GM12878 (cell line): ENCODE results near the gene MAN2A2. TPM values are rescaled to one million over a fixed set of nuclear protein-coding genes. Genes with fewer than 3 reads are reported as not detected.
"Not testable (repeated sequence)": the region's sequence is repeated elsewhere in the genome, so short reads cannot be mapped to it uniquely, and the experiment has no call there.

ENCODE experiments used
- ATAC-seq: fragments of 200-7000 bp; cut with Tn5 transposase; 3 replicates; pipeline ENCODE4 v1.9.1; 2020; ENCODE audit warnings: mild to moderate bottlenecking, moderate library complexity
- BruUV-seq: library from RNA; stranded (reverse); fragments of 400-500 nt; replicated peaks from 2 replicates; lab custom pipeline; 2021; lab: Mats Ljungman, UMichigan
- CTCF ChIA-PET: fragments of 300-600 bp; sonication (Branson Sonifier 250); formaldehyde crosslinking; extraction: SDS; loops from one replicate; lab custom pipeline; 2021; ENCODE audit warnings: inconsistent platforms; lab: Yijun Ruan, JAX
- POLR2A ChIA-PET: fragments of 350-600 bp; formaldehyde crosslinking; extraction: SDS; loops from one replicate; lab custom pipeline; 2021; ENCODE audit warnings: inconsistent platforms; lab: Charles Lee
- RAD21 ChIA-PET: fragments of 300-600 bp; sonication (Branson Sonifier 250); formaldehyde crosslinking; loops from one replicate; lab custom pipeline; 2023; ENCODE audit warnings: antibody characterized with exemption; ENCODE audit not compliant: unreplicated experiment; lab: Charles Lee
- SMC1A ChIA-PET: fragments of 300-600 bp; sonication (Branson Sonifier 250); formaldehyde crosslinking; loops from one replicate; lab custom pipeline; 2023; ENCODE audit not compliant: unreplicated experiment, uncharacterized antibody; lab: Charles Lee
- DNase-seq: peaks from one replicate; pipeline ENCODE4 v3.0.0-alpha.2; 2011; ENCODE audit warnings: low read depth, low spot score
- FAIRE-seq: peaks from 3 replicates; lab custom pipeline; 2011; peaks lifted over from hg19 to GRCh38; lab: Jason Lieb, UNC
- H2AFZ ChIP-seq: 2 replicates; pipeline ENCODE4 v1.6.0; 2011; ENCODE audit warnings: low read depth, low read length, control low read depth; ENCODE audit not compliant: control insufficient read depth
- H3K27ac ChIP-seq: 2 replicates; pipeline ENCODE4 v1.5.1; 2011; ENCODE audit warnings: control low read depth; ENCODE audit not compliant: control insufficient read depth, insufficient read depth
- H3K27me3 ChIP-seq, 2 experiments: replicated peaks in 1 of 2; 2 replicates each; pipeline versions ENCODE4 v1.6.0 to v1.6.1; 2011; ENCODE audit warnings: low read length in 1 of 2; ENCODE audit not compliant: control insufficient read depth in 2 of 2, insufficient read depth in 2 of 2
- H3K36me3 ChIP-seq, 2 experiments: 2 replicates each; pipeline ENCODE4 v1.5.1; 2011; ENCODE audit warnings: low read length in 1 of 2; ENCODE audit not compliant: control insufficient read depth in 2 of 2, insufficient read depth in 2 of 2
- H3K4me1 ChIP-seq: 2 replicates; pipeline ENCODE4 v1.6.1; 2011; ENCODE audit warnings: mild to moderate bottlenecking, low read length, moderate library complexity, mixed read lengths; ENCODE audit not compliant: control insufficient read depth, insufficient read depth
- H3K4me2 ChIP-seq: 2 replicates; pipeline ENCODE4 v1.6.0; 2011; ENCODE audit warnings: control low read depth; ENCODE audit not compliant: control insufficient read depth, insufficient read depth
- H3K4me3 ChIP-seq: fragments of 200-600 bp; sonication (generic); 2 replicates; pipeline ENCODE4 v1.5.1; 2016
- H3K79me2 ChIP-seq: 2 replicates; pipeline ENCODE4 v1.6.0; 2011; ENCODE audit warnings: low read length; ENCODE audit not compliant: control insufficient read depth, insufficient read depth
- H3K9ac ChIP-seq: 2 replicates; pipeline ENCODE4 v1.8.0; 2011; ENCODE audit warnings: low read length, control low read depth, mixed read lengths; ENCODE audit not compliant: control insufficient read depth, insufficient read depth
- H3K9me3 ChIP-seq: replicated peaks from 3 replicates; pipeline ENCODE4 v1.5.1; 2011; ENCODE audit warnings: mild to moderate bottlenecking, low read length; ENCODE audit not compliant: control insufficient read depth, insufficient read depth
- H4K20me1 ChIP-seq: 2 replicates; pipeline ENCODE4 v1.6.0; 2011; ENCODE audit not compliant: control insufficient read depth, insufficient read depth
- SRF ChIP-seq, 2 experiments: IDR thresholded peaks; 2 replicates each; pipeline ENCODE4 v1.6.1; 2011; ENCODE audit warnings: low read depth in 2 of 2, low read length in 2 of 2, mild to moderate bottlenecking in 1 of 2, moderate library complexity in 1 of 2
- ZNF622 ChIP-seq: fragments of 450-650 bp; IDR thresholded peaks from 2 replicates; pipeline ENCODE4 v1.6.1; 2017; ENCODE audit warnings: mild to moderate bottlenecking, inconsistent platforms
- WGBS: methylation state at CpG from one replicate; pipeline ENCODE4 v1.1.6; 2016; ENCODE audit warnings: low lambda C conversion rate; ENCODE audit not compliant: insufficient replicate concordance, insufficient coverage; ENCODE audit errors: missing lambda C conversion rate; 5-methylcytosine and 5-hydroxymethylcytosine counted together
- in situ Hi-C: fragments of 300-500 bp; cut with MboI; formaldehyde crosslinking; loops from 9 replicates; pipeline ENCODE4 v1.14.3; 2018; ENCODE audit warnings: mixed read lengths
- intact Hi-C: fragments of 100-400 bp; cut with micrococcal nuclease; formaldehyde crosslinking; loops from one replicate; pipeline ENCODE4 v1.14.2; 2022; ENCODE audit not compliant: unreplicated experiment
- polyA plus RNA-seq, 11 experiments: library from polyadenylated mRNA; depleted of rRNA in 4 of 11; unstranded in 6 of 11; stranded (reverse) in 5 of 11; fragments of >200 nt; fragmentation: Nextera tagmentation in 4 of 11; fragmentation: Illumina TruSeq in 1 of 11; extraction: Ambion mirVana in 4 of 11; extraction: Trizol in 1 of 11; gene quantifications; 1 replicate in 1 of 11; 2 replicates in 10 of 11; pipeline versions ENCODE4 v1.2.1 to v1.2.3, GENCODE V29; 2011 to 2016; ENCODE audit warnings: inconsistent platforms in 2 of 11, missing spikeins in 2 of 11, low read depth in 1 of 11
- total RNA-seq, 4 experiments: library from RNA; depleted of rRNA in 3 of 4; stranded (reverse); fragments of >200 nt in 3 of 4; fragmentation: Illumina TruSeq in 1 of 4; extraction: Trizol in 1 of 4; gene quantifications; 2 replicates each; pipeline versions ENCODE4 v1.2.1 to v1.2.3, GENCODE V29; 2013 to 2021

MAN2A2 gene
- total and polyA plus RNA-seq, 10 of the 15 experiments (the other 5 are each of a cell fraction or from before 2014, with no cell fraction given), result 4.2 to 79.4 (median 23.2) TPM

GRCh38 chr15:90909449-90909848 is 6.3 kb downstream of the MAN2A2 start:
- BruUV-seq, intact Hi-C loops, H3K4me2 ChIP-seq, H3K27ac ChIP-seq, H3K4me3 ChIP-seq, RAD21 ChIA-PET, H4K20me1 ChIP-seq, in situ Hi-C loops, H2AFZ ChIP-seq, H3K4me1 ChIP-seq, H3K27me3 ChIP-seq, FAIRE-seq, SMC1A ChIA-PET, ATAC-seq, H3K9me3 ChIP-seq, H3K79me2 ChIP-seq, POLR2A ChIA-PET, H3K9ac ChIP-seq, DNase-seq: not testable (repeated sequence)
- CTCF ChIA-PET, result interaction anchor here (2.1 kb wide), 1 partner anchor 23 kb away, joined by 8 read pairs; the partner anchor contains the start of gene HDDC3
- WGBS, result 94% methylated on average over 11 of the region's 11 CpGs
- H3K36me3 ChIP-seq, result peaks cover 29 to 59% of the 10 kb centered on the region in 2 experiments

DNA sequence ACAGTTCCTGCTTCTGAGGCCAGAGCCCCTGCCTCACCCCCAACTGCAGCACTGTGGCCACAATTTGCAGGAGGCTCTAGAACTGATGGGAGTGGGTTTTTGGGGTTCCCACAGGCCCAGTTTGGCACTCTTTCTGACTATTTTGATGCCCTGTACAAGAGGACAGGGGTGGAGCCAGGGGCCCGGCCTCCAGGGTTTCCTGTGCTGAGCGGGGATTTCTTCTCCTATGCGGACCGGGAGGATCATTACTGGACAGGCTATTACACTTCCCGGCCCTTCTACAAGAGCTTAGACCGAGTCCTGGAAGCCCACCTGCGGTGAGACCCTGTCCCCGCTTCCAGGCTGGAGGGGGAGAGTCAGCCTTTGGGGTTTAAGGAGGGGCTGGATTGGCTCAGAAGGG is 6.9 kb downstream of the MAN2A2 start:
- intact Hi-C loops, result no loop called here

More for the DNA sequence above, 6.9 kb downstream of the MAN2A2 start:
- no peaks in the 10 kb centered on the region for H3K27me3 ChIP-seq
- WGBS, result 95% methylated on average over 8 of the region's 8 CpGs
- H3K4me2 ChIP-seq, result no peak overlapping the region
- no peak overlapping the region for H2AFZ ChIP-seq
- CTCF ChIA-PET, result interaction anchor here (2.1 kb wide), 1 partner anchor 23 kb away, joined by 8 read pairs; the partner anchor contains the start of gene HDDC3
- FAIRE-seq (no peak), ATAC-seq (no peak), DNase-seq (no peak)
- peaks cover 27 to 61% of the 10 kb centered on the region in 2 experiments for H3K36me3 ChIP-seq
- POLR2A ChIA-PET, result no interaction called here
- SMC1A ChIA-PET, result no interaction called here
- peaks cover 2% of the 10 kb centered on the region for H3K79me2 ChIP-seq
- no peak for TF ChIP-seq ZNF622
- no peak for TF ChIP-seq SRF (IDR thresholded peaks at IDR 0.05; ENCODE audit: low read depth in 2 of 2, low read length in 2 of 2)
- H3K4me3 ChIP-seq, result no peak overlapping the region
- in situ Hi-C loops, result no loop called here
- no peaks in the 10 kb centered on the region for H3K9me3 ChIP-seq
- no peak overlapping the region for H3K27ac ChIP-seq
- BruUV-seq, result no TSS peak
- no peaks in the 10 kb centered on the region; the same call in 1 of the 2 replicates for H4K20me1 ChIP-seq
- no peaks in the 10 kb centered on the region for H3K4me1 ChIP-seq
- no peak overlapping the region for H3K9ac ChIP-seq
- RAD21 ChIA-PET, result no interaction called here
